Ishikawa (cell line): ENCODE results near the gene CTNNB1.

Experiments used
- CEBPB ChIP-seq: IDR thresholded peaks from 2 replicates; pipeline ENCODE4 v1.6.1; 2012
- CREB1 ChIP-seq: IDR thresholded peaks from 2 replicates; pipeline ENCODE4 v1.6.1; 2012; ENCODE audit warnings: low read depth
- EGR1 ChIP-seq: IDR thresholded peaks from 2 replicates; pipeline ENCODE4 v1.6.1; 2012
- EP300 ChIP-seq: IDR thresholded peaks from 2 replicates; pipeline ENCODE4 v1.6.1; 2012; ENCODE audit warnings: borderline replicate concordance
- FOXM1 ChIP-seq: IDR thresholded peaks from 2 replicates; pipeline ENCODE4 v1.6.1; 2012; ENCODE audit warnings: low read depth, borderline replicate concordance
- NFIC ChIP-seq: IDR thresholded peaks from 2 replicates; pipeline ENCODE4 v1.6.1; 2012
- RAD21 ChIP-seq: IDR thresholded peaks from 2 replicates; pipeline ENCODE4 v1.6.1; 2012; ENCODE audit warnings: low read depth
- REST ChIP-seq: IDR thresholded peaks from 2 replicates; pipeline ENCODE4 v1.6.1; 2012; ENCODE audit warnings: low read depth, mild to moderate bottlenecking
- TAF1 ChIP-seq: IDR thresholded peaks from 2 replicates; pipeline ENCODE4 v1.6.1; 2012; ENCODE audit warnings: low read depth, mild to moderate bottlenecking
- TCF12 ChIP-seq: IDR thresholded peaks from 2 replicates; pipeline ENCODE4 v1.6.1; 2012; ENCODE audit warnings: low read depth
- TEAD4 ChIP-seq: IDR thresholded peaks from 2 replicates; pipeline ENCODE4 v1.6.1; 2012
- YY1 ChIP-seq: IDR thresholded peaks from 2 replicates; pipeline ENCODE4 v1.6.1; 2012; ENCODE audit warnings: low read depth
- ZBTB7A ChIP-seq: IDR thresholded peaks from 2 replicates; pipeline ENCODE4 v1.6.1; 2012; ENCODE audit warnings: low read depth
- TF ChIP-seq, protein P1 (sequence below): IDR thresholded peaks from 2 replicates; pipeline ENCODE4 v1.6.1; 2012
- TF ChIP-seq, protein P2 (sequence below): IDR thresholded peaks from 2 replicates; pipeline ENCODE4 v1.6.1; 2012

Gene CTNNB1

DNA sequence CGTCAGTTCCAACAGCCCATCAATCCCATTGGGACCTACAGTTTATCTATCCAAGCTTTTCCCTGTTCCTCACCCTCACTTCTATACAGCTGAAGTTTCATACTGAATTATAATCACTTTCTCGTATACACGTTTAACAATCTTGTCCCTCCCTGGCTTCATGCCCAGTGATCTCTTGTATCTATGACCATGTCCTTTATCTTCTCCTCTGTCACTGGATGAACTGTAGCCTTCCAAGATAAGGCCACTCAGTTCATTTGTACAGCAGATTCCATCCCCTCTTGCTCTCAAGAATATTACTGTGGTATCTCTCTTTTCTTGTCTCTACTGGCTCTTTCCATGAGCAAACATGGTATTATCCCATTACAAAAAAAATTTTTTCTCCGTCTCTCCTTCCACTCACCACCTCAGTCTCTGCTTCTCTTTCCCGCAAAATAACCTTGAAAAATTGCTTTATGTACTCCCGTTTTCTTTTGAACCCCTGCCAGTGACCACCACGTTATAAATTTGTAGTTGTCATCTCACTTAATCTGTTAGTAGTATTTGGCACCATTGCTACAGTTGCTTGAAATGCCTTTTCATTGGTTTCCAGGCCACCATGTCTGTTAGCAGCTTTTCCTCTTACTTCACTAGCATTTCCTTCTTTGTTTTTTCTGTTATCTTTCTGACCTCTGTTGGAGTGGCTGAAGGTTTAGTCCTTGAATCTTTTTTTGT lies 9.4 kb downstream of the CTNNB1 start:
- no peak for TF ChIP-seq FOXM1
- no peak for TF ChIP-seq TCF12
- TF ChIP-seq, protein P1, sequence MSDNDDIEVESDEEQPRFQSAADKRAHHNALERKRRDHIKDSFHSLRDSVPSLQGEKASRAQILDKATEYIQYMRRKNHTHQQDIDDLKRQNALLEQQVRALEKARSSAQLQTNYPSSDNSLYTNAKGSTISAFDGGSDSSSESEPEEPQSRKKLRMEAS, result no peak
- TF ChIP-seq ZBTB7A, result no peak
- no peak for TF ChIP-seq EP300
- TF ChIP-seq CEBPB, result no peak
- no peak for TF ChIP-seq REST
- TF ChIP-seq, protein P2, sequence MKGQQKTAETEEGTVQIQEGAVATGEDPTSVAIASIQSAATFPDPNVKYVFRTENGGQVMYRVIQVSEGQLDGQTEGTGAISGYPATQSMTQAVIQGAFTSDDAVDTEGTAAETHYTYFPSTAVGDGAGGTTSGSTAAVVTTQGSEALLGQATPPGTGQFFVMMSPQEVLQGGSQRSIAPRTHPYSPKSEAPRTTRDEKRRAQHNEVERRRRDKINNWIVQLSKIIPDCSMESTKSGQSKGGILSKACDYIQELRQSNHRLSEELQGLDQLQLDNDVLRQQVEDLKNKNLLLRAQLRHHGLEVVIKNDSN, result no peak
- TF ChIP-seq TAF1, result no peak
- TF ChIP-seq RAD21, result no peak
- no peak for TF ChIP-seq TEAD4
- no peak for TF ChIP-seq CREB1
- TF ChIP-seq EGR1, result no peak
- TF ChIP-seq NFIC, result no peak
- TF ChIP-seq YY1, result no peak

DNA sequence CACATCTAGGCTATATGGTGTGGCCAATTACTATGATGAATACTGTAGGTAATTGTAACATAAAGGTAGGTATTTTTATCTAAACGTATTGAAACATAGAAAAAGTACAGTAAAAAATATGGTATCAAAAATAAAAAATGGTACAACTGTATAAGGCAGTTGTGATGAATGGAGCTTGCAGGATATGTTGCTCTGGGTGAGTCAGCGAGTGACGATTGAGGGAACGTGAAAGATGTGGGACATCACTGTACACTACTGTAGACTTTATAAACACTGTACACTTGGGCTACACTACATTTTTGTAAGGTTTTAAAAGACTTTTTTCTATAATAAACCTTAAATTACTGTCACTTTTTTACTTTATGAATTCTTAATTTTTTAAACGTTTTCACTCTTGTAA lies 10.3 kb downstream of the CTNNB1 start:
- no peak for TF ChIP-seq TEAD4

GRCh38 chr3:41210966-41211365 lies 11.7 kb downstream of the CTNNB1 start:
- TF ChIP-seq, protein P2, result no peak
- TF ChIP-seq EP300, result no peak
- TF ChIP-seq EGR1, result no peak
- no peak for TF ChIP-seq REST
- TF ChIP-seq RAD21, result no peak
- TF ChIP-seq, protein P1, result no peak
- TF ChIP-seq TCF12, result no peak

GRCh38 chr3:41212088-41212487 lies 12.8 kb downstream of the CTNNB1 start:
- no peak for TF ChIP-seq REST
- TF ChIP-seq EP300, result no peak
- no peak for TF ChIP-seq TAF1
- TF ChIP-seq, protein P1, result no peak

- TF ChIP-seq EGR1, result no peak
- no peak for TF ChIP-seq YY1
- no peak for TF ChIP-seq CREB1
- no peak for TF ChIP-seq FOXM1
- no peak for TF ChIP-seq TAF1
- no peak for TF ChIP-seq EP300
- no peak for TF ChIP-seq ZBTB7A
- TF ChIP-seq TCF12, result no peak
These were observed 14.3 kb downstream of the CTNNB1 start for GRCh38 chr3:41213588-41213987.
